GM12875 (cell line): ENCODE results near the gene PIAS3.
A peak's percentile ranks its signal among the peaks of the same experiment; 100 is the strongest.

Source experiments
- H3K4me3 ChIP-seq: one replicate; pipeline ENCODE4 v1.5.1; 2011; ENCODE audit warnings: low read depth, low read length, control low read depth
- TF ChIP-seq, protein P1 (sequence below): IDR thresholded peaks from 2 replicates; pipeline ENCODE4 v1.5.1; 2011; ENCODE audit warnings: low read depth, mild to moderate bottlenecking, control low read depth, inconsistent platforms, low read length, moderate library complexity, borderline replicate concordance; ENCODE audit not compliant: insufficient read depth

The PIAS3 gene

DNA sequence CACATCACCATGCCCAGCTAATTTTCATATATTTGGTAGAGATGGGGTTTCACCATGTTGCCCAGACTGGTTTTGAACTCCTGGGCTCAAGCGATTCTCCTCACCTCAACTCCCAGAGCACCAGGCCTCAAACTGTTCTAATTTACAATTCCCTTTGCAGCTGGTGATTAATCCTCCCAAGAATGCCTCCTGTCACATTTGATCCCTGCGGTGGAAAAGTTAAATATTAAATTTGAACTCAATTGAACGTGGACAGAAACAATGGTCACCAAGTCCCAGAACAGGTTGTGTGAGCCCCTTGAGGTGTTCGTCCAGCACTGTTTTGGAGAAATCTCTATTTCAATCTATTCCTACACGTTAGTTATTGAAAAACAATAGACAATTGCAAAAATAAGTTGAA, 28.8 kb upstream of the PIAS3 start:
- TF ChIP-seq, protein P1, sequence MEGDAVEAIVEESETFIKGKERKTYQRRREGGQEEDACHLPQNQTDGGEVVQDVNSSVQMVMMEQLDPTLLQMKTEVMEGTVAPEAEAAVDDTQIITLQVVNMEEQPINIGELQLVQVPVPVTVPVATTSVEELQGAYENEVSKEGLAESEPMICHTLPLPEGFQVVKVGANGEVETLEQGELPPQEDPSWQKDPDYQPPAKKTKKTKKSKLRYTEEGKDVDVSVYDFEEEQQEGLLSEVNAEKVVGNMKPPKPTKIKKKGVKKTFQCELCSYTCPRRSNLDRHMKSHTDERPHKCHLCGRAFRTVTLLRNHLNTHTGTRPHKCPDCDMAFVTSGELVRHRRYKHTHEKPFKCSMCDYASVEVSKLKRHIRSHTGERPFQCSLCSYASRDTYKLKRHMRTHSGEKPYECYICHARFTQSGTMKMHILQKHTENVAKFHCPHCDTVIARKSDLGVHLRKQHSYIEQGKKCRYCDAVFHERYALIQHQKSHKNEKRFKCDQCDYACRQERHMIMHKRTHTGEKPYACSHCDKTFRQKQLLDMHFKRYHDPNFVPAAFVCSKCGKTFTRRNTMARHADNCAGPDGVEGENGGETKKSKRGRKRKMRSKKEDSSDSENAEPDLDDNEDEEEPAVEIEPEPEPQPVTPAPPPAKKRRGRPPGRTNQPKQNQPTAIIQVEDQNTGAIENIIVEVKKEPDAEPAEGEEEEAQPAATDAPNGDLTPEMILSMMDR = no peak
- H3K4me3 ChIP-seq = no peak overlapping the region

DNA sequence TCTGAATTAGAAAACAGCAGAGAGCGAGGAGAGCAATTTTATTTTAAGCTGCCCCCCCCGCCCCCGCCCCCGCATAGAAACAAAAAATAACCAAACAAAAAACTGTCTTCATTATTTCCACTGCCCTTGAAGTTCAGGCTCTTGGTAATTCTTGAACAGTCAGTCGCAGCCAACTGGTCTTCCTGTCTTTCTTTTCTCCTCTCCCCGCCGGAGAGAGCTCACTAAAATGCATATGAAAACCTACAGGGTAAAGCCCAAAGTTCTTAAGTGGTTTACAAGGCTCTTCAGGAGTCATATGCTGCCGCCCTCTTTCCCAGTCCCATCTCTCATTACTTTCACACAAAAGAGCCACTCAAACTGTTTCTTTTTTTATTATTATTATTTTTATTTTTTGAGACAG, 27.9 kb upstream of the PIAS3 start:
- TF ChIP-seq, protein P1 = no peak
- no peak overlapping the region for H3K4me3 ChIP-seq

DNA sequence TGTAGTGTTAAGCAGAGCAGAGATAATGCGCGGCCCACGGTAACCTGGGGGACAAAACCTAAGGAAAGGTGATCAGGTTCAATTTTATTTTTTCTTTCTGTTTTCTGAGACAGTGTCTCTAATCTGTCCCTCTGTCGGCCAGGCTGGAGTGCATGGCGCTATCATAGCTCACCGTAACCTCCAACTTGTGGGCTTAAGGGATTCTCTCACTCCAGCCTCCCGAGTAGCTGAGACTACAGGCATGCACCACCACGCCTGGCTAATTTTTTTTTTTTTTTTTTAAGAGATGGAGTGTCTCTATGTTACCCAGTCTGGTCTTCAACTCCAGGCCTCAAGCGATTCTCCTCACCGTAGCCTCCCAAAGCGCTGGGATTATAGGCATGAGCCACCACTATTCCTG, 27.5 kb upstream of the PIAS3 start:
- H3K4me3 ChIP-seq = peak overlapping the region; percentile 67
- TF ChIP-seq, protein P1 = no peak

DNA sequence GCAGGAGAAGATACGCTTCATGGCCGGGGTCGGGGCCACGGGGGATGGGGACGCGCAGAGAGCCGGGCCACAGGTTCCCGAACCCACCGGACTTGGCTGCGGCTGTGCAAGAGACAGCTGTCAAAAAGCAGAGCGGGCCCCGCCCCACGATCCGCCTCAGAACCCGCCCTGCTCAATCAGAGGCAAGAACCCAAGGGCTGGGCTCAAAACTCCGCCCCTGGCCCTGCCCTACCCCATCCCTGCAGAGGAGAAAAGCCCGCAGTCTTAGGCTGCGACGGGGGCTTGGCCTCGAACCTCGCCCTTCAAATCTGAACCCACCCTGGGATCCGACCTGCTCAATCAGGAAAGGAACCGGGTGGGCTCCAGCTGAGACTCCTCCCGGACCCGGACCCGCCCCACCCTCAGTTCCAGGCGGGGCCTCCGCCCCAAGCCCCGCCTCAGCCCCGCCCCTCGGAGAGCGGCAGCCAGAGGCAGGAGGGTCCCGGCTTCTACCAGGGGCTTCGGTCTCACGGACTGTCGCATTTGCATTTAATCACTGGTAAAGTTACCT, 26.9 kb upstream of the PIAS3 start, which contains the start of gene ANKRD35:
Gene ANKRD35 (minus strand): TSS at position 129 of the 550 bp plus-strand sequence. CDS start 108 bp downstream, at position 21.
- TF ChIP-seq, protein P1 = no peak
- peak within 1 kb of the TSS; percentile 67 for H3K4me3 ChIP-seq

DNA sequence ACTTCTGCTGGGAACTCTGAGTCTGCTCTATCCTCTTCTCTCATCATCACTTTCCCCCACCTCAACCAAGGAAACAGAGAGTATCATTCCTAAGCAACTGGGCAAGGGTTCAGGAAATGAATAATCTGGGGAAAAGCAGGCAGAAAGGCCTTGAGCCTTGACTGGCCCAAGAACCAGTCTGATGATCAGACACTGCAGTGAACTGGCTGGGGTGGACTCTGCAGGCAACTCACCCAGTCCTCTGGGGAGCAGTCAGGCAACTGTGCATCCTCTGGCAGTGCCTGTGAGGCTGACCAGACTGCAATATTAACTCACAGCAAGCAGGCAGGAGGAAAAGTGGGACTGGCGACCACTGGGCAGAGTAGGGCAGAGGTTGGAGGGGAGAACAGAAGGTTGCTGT, 25.8 kb upstream of the PIAS3 start:
- TF ChIP-seq, protein P1 = no peak
- H3K4me3 ChIP-seq = no peak overlapping the region

DNA sequence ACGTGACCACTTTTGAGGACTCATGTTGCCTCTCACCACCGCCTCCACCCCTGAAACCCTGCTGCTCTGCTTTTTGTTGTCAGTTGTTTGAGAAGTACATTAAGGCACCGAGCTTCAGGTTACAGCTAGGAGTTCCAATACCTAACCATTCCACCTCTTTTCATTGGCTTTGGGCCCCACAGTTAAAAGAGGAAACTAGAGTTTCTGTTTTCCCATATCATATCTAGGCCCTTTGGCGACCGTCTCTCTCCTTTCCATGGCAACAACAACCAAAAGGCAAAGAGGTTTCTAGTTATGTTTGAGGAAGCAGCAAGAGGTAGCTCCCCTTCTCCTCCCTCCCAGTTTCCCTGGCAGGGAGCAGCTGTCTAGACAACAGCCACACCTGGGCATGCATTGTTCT, 20.9 kb upstream of the PIAS3 start:
- no peak overlapping the region for H3K4me3 ChIP-seq
- TF ChIP-seq, protein P1 = no peak

DNA sequence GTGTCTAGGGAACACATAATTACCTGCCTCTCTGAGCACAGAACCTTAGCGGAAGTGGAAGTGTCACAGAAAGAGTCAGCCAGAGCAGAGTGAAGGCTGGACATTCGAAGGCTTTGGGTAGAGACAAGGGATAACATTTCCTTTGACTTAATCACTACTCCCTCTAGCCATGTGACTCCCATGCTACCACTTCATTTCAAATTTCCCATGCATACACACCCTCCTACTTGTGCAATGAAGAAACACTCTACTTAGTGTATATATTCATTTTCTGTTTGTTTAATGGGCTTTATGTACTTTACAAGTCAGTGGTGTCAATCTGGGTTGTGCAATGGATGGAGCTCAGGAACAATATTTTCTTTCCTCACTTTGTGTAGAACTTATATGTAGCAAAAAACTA, 19.8 kb upstream of the PIAS3 start:
- no peak overlapping the region for H3K4me3 ChIP-seq
- TF ChIP-seq, protein P1 = no peak
